ENCODE measurements around the gene SLC6A3. TPM values are rescaled to one million over a fixed set of nuclear protein-coding genes. Genes with fewer than 3 reads are reported as not detected.

The SLC6A3 gene
- total RNA-seq, 1 experiment from 2014 or later = 0.05 TPM

DNA sequence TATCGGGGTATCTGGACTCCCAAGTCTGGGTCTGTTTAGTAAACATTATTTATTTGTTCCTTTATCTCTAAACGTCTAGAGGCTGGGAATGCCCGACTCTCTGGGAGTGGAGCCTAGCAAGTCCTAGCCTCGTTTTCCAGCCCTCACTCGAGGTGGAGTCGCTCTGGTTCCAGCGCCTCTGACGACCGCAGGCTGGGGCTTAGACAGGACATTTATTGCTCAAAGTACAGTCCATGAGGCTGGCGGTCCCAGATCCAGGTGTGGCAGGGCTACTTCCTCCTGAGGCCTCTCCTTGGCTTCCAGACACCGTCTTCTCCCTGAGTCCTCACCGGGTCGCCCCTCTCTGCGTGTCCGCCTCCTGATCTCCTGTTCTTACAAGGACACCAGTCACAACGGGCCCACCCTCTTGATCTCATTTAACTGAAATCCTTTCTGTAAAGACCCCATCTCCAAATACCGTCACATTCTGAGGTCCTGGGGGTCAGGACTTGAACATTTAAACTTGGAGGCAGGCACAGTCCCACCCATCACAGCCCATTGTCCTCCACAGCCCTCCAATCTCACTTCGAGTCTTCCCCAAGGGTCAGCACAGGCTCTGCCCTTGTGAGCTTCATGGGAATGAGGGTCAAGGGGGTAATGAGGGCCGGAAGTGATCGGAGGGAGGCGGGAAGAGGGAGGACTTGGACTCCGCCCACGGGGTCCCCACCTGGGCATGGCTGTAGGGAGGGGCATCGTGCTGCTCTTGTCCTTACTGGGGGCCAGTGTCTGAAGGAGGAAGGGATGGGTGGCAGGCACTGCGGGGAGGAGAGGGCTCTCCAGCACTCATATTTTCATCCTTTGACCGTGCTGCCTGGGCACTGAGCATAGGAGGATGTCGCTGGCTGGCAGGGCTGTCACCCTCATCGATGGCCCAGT is 88.1 kb downstream of the SLC6A3 start:
- H3K4me3 ChIP-seq (ENCODE audit: low read depth in 2 of 2, low read length in 2 of 2) = no peak overlapping the region
- ATAC-seq (peak; percentile 39; the same call in 1 of the 2 replicates), DNase-seq (ENCODE audit: low read depth, low spot score) (no peak)
- BruUV-seq (replicated peaks) = no TSS peak
- CTCF ChIA-PET = no interaction called here
- no peaks in the 10 kb centered on the region for H3K36me3 ChIP-seq (ENCODE audit: control insufficient read depth, insufficient read depth, low read length)
- no peaks in the 10 kb centered on the region for H3K9me3 ChIP-seq (ENCODE audit: control insufficient read depth, insufficient read depth, low read depth, low read length)
- TF ChIP-seq POLR2AphosphoS5 (IDR thresholded peaks at IDR 0.05; ENCODE audit: low read depth, low read length) (no peak), CTCF (IDR thresholded peaks at IDR 0.05) (no peak), REST (IDR thresholded peaks at IDR 0.05; ENCODE audit: insufficient read depth in 1 of 2, low read depth in 2 of 2, low read length in 1 of 2) (no peak), TCF7L2 (IDR thresholded peaks at IDR 0.05; ENCODE audit: low read depth, low read length) (no peak), SIN3A (IDR thresholded peaks at IDR 0.05; ENCODE audit: borderline replicate concordance, insufficient read depth, low read depth, low read length) (no peak)
- H3K27me3 ChIP-seq (ENCODE audit: control insufficient read depth, insufficient read depth, low read length) = peaks cover 9% of the 10 kb centered on the region; the same call in 1 of the 2 replicates
- POLR2A ChIA-PET = no interaction called here
- intact Hi-C loops (cut with micrococcal nuclease; ENCODE audit: unreplicated experiment) (no loop called here), in situ Hi-C loops (cut with HindIII; ENCODE audit: low pct_unique_long_range_greater_than_20kb, low sequenced_read_pairs) (no loop called here)
- no peaks in the 10 kb centered on the region for H3K4me1 ChIP-seq (ENCODE audit: control insufficient read depth, insufficient read depth, low read length)
- no peak overlapping the region for H3K27ac ChIP-seq (ENCODE audit: low read length)

- intact Hi-C loops (cut with micrococcal nuclease; ENCODE audit: unreplicated experiment) = no loop called here
Observed at GRCh38 chr5:1354576-1354975, 90.7 kb downstream of the SLC6A3 start.

More at GRCh38 chr5:1354576-1354975, 90.7 kb downstream of the SLC6A3 start:
- Histone ChIP-seq H3K27me3 (ENCODE audit: control insufficient read depth, insufficient read depth, low read length) (peaks cover 9% of the 10 kb centered on the region; the same call in 1 of the 2 replicates), H3K4me1 (ENCODE audit: control insufficient read depth, insufficient read depth, low read length) (no peaks in the 10 kb centered on the region), H3K27ac (ENCODE audit: low read length) (no peak overlapping the region), H3K36me3 (ENCODE audit: control insufficient read depth, insufficient read depth, low read length) (no peaks in the 10 kb centered on the region), H3K4me3 (ENCODE audit: low read depth in 2 of 2, low read length in 2 of 2) (no peak overlapping the region), H3K9me3 (ENCODE audit: control insufficient read depth, insufficient read depth, low read depth, low read length) (no peaks in the 10 kb centered on the region)
- DNase-seq (ENCODE audit: low read depth, low spot score) (no peak), ATAC-seq (no peak)
- POLR2A ChIA-PET = no interaction called here
- in situ Hi-C loops (cut with HindIII; ENCODE audit: low pct_unique_long_range_greater_than_20kb, low sequenced_read_pairs) = no loop called here
- CTCF ChIA-PET = no interaction called here
- BruUV-seq (replicated peaks) = no TSS peak
- no peak for TF ChIP-seq REST (IDR thresholded peaks at IDR 0.05; ENCODE audit: insufficient read depth in 1 of 2, low read depth in 2 of 2, low read length in 1 of 2)
- no peak for TF ChIP-seq TCF7L2 (IDR thresholded peaks at IDR 0.05; ENCODE audit: low read depth, low read length)
- no peak for TF ChIP-seq CTCF (IDR thresholded peaks at IDR 0.05)

All from Panc1 (cell line).